Activated T-helper 1 cell treated with Interleukin-2 at 50 U/mL for 16 hours (primary cell): Measurements from ENCODE around the gene BMPER.

Experiments
- DNase-seq: peaks from one replicate; pipeline ENCODE4 v3.0.0-alpha.2; 2020; ENCODE audit warnings: low read depth

BMPER gene

DNA sequence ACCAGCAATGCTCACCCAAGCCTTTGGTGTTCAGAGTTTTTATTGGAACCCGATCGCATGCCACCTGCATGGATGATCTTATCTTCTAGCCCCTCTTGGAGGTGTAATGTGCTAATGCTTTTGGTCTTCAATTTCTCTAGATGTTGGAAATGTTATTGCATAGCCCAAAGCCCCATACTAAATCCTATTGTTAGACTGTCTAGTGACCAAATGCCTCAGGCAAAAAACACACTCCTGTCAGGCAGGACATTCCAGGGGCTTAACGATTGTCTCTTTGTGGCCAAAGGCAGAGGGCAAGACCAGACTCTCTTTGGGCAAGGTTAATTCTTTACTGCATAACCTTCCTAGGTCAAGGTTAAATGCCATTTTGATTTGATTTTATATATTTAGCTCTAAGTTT lies 187.9 kb downstream of the BMPER start:
- no peak for DNase-seq

DNA sequence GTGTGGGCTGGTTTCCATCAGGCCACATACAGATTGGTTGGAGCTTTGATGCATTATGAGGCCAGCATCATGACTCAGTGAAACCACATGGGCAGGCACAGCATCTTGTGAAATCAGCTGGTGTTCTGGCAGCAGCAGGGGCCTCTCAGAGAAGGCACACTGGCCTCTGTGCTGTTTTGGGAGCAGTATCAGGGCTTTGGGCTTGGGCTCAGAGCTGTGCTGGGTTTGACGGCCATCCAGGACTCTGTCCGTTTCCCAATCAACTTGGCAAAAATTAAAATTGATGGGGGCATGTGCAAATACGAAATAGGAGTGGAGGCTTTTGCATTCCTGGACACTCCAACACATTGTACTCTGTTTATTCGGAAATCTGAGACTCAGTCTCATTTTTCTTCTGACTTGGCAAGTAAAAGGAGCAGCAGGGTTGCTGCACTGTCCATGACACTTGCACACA lies 190.9 kb downstream of the BMPER start:
- DNase-seq: no peak

DNA sequence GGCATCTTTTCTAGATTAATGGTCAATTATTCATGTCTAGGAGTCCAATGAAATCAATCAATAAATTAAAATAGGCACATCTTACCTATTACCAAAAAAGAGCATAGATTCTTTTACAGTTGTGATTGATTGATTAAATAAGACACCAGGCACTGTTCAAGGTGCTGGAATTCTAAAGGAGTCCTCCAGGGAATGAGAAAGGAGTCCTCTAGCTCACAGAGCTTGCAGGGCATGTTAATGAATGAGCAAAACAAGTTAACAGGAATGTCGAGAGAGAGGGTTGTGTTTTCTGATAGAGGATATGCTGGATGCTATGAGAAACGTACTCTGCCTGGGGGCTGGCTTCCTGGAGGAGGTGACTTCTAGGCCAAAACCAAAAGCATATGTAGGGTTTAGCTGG lies 191.4 kb downstream of the BMPER start:
- no peak for DNase-seq

DNA sequence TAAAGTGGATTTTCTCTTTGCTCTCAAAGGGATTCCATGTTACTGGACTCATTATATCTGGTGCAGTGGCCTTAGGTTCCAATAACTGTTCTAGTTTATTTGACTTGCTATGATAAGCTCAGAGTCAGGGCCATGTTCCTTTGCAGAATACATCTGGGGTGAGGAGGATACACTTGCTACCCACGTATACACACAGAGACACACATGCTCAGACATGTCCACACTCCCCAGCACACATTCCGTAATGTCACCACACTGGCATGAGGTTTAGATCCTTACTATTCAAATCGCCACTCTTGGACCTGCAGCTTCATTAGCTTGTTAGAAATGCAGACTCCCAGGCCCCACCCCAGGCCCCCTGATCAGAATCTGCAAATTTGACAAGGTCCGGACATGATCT lies 195.3 kb downstream of the BMPER start:
- DNase-seq: no peak

DNA sequence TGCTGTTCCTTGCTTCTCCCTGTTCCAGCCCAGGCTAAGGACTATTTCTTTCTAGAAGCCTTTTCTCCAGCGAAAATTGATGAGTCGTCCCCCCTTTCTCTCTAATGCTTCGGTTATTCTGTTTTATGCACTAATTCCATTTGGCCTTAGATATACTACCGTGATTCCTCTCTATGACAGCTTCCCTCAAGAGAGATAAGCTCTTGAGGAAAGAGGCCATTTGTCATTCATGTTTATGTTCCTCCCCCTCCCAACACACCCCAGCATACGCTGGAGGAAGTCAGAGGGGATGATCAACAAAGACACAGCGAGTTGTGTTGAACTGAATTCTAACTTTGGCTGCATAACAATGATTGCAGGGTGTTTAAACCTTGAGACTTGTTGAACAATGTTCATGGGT lies 198.8 kb downstream of the BMPER start:
- DNase-seq: no peak

DNA sequence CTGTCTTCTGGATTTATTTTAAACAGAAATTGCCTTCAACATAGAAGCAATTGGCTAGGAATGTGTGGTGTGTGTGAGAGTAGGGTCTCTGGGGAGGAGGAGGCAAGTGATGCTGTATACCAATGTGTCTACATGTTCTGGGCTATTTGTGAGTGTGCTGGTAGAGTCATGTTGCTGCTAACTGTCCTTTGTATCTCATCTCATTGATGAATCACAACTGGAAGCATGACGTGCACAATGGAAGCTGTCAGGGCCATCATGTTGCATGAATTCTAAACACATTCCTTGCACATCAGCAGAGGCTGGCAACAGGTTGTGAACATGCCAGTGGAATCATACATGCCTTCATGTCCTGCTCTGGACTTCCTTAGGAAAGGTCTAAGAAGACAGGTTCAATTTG lies 199.7 kb downstream of the BMPER start:
- DNase-seq: no peak

DNA sequence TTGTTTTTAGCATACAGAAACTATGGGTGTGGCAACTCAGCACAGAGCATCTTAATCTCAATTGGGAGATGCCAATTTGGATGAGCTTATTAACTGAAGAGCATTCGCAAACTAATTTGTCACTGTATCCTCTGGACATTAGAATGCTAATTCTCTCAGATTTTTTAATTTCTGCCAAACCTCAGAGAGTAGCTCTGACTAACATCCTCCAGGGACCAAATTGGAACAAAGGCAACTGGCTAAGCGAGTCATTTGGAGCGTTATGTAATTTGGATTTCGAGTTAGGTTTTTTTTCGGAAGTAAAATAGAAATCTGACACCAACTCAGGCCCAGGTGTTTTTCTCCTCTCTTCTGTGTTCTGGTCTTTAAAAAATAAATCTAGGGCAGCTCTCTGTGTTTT lies 201.9 kb downstream of the BMPER start:
- no peak for DNase-seq

DNA sequence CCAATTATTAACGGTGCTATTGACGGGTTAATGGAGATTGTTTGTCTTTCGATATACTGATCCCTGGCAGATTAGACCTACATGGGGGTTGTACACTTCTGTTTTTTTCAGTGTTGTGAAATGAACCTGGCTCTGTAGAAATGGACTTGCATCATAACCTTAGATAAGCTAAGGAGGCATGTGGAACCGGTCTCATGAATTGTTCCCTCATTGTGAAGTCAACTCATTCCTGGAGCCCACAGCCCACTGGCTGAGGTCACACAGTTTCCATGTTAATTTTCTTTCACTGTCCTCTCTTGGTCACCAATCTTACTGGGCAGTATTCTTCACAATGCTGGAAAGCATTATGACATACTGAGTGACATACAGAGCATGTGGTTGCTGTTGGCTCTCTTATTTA lies 202.8 kb downstream of the BMPER start:
- DNase-seq: no peak

DNA sequence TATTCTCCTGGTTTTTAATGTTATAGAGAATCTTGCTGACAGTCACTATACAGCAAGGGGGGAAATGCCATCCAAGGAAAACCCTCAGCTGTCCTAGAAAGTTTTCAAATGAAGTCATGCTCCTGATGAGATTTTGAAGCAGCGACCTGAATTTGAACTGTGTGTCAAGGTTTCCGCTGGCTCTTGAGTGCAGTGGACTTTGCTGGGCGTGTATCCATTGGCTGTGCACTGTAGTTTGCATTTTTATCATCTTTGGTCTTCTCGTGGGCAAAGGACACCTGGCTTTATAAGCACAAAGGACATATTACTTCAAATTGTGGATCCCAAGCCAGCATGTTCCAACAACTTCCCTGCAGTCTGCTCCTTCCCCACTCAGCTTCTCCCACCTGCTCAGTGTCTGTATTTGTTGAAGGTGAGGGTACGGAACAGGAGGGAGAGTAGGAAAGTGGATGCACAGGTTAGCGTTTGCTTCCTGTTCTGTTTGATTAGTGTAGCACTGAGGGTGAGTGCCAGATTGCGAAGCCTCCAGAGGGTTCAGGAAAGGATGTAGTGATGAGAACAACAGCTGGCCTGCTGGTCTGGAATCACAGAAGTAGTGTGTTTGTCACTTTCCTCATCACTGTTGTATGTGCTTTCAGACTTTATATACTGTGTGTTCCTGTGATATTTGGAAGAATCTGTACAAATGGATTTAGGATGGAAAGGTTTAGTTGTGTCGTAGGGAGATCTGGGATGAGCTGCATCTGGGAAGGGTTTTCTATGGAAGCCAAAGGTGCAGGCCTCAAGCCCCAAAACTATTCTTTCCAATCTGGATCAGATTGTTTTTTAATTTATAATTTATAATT lies 204.8 kb downstream of the BMPER start:
- no peak for DNase-seq

DNA sequence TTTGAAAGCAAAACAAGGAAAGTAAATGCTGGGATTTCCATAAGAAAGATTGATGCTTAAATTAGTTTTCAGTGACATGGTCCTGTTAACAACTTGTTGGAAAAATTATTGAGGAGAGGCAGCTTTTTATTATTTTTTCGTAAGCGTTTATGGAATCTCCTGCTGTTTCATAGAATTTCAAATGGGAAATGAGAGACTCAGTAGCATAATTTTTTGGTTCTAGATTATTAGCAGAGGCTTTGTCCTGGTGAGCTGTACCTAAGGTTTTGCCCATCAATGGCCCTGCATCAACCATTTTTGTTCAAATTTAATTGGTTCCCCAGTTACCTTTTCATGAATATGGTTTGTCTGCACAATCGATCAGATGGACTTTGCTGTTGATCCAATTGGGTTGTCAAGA lies 205.7 kb downstream of the BMPER start:
- no peak for DNase-seq

DNA sequence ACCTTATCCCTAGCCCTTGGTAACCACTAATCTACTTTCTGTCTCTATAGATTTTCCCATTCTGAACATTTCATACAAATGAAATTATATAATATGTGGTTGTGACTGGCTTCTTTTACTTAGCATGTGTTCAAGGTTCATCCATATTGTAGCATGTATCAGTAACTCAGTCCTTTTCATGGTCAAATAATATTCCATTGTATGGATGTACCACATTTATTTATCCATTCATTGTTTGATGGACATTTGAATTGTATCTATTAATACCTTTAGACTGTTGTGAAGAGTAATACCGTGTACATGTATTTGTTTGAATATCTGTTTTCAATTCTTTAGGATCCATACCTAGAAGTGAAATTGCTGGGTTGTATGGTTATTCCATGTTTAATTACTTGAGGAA lies 210.2 kb downstream of the BMPER start:
- no peak for DNase-seq

DNA sequence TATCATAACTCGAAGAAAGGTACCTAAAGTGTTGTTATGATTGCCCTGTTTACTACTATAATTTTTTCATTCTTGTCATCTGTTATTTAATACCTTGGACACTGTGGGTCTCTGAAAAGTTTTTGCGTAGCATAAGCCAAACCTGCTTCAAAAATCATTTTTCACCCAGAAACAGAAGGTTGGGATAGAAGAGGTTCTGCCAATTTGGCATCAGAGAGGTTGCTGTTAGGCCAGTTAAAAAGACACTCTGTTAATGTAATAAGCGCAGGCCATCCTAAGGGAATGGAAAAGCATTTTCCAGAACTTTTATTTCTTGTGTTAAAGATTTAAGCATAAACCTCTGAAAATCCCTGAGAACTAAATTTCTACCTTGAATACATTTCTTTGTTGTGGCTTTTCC lies 212.2 kb downstream of the BMPER start:
- DNase-seq: no peak

DNA sequence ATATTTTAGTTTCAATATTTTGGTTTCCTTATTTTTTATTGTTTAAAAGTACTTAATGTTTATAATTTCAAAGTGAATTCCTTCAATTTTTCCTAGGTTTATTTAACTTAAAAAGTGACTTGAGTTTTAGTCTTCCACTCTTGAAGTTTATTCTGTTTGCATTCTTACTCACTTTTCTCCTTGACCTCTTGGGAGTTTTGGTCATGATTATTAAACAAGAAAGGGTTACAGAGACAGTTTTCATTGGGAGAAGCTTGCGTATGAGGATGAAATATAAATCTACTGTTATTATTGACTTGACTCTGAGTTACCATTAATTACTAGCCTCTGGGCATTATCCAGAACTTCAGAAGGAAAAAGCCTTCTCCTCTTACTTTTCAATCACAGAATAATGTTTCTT lies 216.0 kb downstream of the BMPER start:
- DNase-seq: no peak

DNA sequence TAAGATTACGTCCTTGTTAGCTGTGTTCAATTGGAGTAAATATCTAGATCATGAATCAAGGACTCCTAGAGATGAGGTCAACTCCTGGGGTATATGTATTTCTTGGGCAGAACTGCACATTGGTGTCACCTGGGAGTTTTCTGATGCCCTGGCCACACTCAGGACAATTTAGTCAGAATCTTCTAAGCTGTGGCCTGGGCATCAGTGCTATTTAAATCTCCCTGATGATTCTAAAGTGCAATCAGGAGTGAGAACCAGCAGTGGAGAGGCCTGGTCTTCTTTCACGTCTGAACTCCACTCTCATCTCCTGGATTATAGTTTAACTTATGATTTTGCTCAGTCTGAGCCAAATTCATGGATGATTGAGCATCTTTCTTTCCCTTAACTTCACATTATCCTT lies 218.0 kb downstream of the BMPER start:
- DNase-seq: no peak

DNA sequence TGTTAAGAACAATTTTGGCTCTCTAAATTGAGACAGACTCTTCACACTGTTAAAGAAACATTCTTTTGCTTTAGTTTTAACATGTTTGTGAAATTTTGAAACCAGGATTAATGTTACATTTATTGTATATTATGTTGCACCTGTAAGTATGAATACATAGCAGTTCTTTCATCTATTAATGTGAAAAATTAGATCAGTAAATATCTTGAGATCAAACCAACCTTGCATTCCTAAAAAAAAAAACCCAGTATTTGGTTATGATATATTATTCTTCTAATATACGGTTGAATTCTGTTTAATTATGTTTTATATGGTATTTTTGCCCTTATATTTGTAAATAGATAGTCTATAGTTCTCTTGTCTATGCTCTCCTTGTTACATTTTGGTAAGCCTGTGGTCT lies 219.4 kb downstream of the BMPER start:
- no peak for DNase-seq

DNA sequence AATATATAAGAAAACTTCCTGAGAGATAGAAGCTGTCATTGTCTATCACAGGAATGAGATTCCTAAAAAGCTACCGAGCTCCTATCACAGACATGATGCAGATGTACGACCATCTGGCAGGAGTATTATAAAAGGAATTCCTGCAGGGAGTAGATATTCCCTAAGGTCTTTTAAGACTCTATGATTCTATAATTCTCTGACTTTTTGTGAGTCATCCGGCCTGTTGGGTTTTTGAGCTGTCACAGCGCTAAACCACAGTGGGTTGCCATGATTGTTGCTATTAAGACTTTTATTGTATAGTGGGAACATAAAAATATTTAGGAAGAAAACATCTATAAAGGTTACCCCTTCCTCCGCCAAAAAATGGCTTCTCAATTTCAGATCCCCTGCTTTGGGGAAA lies 223.4 kb downstream of the BMPER start:
- DNase-seq: no peak

DNA sequence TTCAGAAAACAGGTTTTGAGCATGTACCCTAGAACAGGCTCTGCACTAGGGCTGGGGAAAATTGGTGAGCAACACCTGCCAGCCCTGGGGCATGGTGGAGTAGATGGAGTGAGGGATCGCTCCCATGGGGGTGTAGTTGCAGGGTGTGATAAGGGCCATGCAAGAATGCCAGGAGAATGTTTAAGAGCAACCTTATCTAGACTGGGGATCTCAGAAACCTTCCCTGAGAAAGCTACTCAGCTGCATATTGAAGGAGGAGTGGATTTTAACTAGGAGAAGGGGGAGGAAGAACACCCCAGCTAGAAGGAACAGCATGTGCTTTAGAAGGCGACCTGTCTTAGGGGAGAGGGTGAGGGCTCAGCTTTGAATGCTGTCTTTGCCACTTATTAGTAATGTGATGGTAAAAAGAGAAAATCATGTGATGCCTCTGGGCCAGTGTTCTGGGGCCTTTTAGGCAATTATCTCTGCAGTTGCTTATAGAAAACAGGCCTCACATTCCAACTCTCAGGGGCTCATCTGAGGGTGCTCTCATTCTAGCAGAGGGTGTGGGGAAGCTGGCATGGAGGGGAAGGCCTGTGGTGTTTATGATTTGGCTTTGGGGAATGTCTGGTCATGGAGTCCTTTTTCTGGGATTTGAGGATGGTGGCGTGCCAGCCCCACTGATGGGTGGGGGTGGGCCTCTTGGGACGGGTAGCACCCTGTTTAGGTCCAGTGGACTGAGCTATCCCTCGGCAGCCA lies 225.4 kb downstream of the BMPER start:
- no peak for DNase-seq

DNA sequence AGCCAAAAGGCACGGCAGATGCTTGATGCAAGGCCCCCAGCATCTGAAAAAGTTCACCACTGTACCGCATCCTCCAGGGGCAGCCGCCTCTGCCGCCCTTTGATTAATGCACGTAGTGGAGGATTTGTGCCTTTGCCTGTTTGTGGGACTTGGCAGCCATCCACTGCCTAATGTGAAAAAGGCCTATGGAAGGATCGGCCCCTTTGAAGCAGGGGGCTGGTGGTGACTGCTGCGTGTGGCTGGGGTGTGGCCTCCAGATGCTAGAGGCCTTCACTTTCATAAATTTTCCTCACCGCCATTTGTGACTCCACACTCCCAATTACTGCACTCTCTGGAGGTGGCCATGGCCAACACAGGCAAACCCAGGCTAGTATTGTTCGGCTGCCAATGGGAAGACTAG lies 226.0 kb downstream of the BMPER start:
- no peak for DNase-seq

DNA sequence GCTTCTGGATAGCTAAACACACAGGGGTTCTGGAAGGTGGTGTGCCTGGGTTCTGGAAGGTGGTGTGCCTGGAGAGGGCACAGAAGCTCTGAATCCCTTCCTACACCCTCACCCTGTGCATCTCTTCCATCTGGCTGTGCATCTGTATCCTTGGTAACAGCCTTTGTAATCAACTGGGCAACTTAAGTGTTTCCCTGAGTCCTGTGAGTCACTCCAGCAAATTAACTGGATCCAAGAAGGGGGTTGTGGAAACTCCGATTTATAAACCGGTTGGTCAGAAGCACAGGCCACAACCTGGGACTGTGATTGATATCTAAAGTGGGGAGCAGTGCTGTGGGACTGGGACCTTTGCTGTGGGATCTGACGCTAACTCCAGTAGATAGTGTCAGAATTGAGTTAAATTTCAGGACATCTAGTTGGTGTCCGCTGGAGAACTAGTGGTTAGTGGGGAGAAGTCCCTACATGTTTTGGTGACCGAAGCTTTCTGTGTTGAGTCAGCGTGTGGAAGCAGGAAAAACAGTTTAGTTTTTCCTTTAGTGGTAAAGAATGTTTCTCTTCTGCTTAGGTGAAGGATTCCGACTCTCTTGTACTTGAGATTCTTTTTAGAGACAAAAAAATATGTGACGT lies 228.1 kb downstream of the BMPER start:
- no peak for DNase-seq

DNA sequence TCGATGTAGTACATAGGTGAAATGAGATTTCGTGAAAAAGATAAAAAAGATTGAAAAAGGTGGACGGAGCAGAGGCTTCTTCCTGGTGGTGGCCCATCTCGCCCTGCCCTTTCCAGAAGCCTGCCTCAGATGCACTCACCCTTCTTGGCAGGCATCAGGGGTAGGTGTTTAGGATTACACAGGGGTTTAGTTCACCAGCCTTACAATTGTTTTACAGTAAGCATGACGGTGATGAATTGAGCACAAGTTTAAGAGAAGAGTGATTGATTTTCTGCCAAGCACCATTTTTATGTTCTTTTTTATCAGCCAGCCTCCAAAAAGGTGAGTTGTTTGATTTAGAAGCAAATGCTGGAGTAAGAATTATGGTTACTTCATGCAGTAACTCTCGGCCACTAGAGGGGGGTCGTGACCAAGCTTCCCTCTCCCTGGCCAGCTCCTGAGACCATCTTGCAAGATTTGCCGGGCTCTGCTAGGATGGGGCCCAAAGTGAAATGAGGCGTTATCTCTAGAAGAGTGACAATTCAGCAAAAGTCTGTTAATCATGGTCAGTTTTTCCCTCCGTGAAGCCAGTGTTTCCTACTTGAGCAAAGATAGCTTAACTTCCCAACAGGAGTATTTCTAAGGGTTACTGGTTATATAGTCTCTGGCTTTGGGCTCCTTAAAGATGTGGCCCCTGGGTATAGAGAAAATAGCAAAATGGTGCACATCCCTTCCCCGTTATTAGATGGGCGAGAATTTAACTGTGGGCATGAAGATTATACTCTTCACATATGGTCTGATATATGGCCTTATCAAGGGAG lies 228.8 kb downstream of the BMPER start:
- no peak for DNase-seq

DNA sequence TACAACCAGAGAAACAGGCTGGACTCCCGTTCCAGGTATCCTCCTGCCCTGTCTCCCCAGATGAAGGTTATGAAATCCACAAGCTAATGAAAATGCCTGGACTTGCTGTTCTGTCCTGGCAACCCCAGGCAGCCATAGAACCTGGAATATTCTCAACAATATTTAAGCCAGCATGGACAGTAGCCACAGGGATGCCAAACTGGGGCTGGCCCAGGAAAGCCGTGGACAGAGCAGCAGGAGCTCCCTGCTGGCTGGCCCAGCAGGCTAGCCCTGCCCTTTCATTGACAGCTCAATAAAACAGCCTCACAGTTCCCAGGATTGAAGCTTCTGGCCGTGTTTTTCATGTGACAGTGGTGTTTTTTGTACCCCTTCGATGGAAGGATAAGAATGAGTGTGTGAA lies 230.6 kb downstream of the BMPER start:
- no peak for DNase-seq

DNA sequence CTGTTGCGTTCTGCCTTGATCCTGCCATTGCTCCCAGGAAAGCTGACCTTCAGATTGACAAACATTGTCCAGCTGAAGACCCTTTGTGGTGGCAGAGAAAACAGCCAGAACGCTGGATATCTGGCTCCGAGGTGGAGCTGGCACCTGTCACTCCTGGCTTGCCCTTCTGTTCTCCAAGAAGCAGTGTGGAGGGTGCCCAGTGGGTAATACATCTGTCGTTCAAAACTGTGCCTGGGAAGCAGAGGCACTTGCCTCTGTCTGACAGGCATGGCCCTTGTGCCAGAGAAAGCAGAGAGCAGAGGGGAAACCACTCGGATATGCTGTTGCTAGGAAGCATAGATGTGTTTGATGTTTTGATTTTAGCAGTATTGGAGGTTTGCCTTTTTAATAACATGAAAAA lies 231.4 kb downstream of the BMPER start:
- DNase-seq: no peak
